GM12873 (cell line): ENCODE data around the gene MYO10.

Experiments used
- TF ChIP-seq, protein P1 (sequence below): IDR thresholded peaks from 2 replicates; pipeline ENCODE4 v1.5.1; 2012; ENCODE audit warnings: low read depth, mild to moderate bottlenecking, moderate library complexity, low read length, control low read depth; ENCODE audit not compliant: insufficient read depth; ENCODE audit errors: missing control alignments

Gene MYO10

DNA sequence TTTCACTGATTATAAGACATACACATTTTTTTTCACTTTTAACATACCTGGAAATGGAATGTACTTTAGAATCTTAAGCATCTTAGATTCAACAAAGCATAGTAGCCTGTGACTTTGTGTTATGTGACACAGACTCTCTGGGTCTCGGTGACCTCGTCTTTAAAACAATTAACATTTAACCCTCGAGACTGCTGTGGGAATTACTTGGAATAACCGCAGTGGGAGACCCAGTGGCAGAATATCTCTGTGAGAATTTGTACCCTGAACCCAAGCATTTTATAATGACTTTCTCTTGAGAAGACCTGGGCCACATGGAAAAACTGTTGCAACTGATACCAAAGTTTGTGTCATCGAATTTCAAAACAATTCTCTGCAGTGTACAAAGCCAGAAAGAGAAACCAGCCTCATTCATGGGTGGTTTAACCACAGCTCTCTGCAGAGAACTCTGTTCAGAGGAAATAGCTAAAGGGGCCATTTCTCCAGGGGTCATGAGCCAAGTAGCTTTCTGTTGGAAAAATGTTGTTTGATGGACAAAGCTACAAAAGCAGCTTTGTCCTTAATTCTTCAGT is 309.3 kb downstream of the MYO10 start:
- TF ChIP-seq, protein P1, sequence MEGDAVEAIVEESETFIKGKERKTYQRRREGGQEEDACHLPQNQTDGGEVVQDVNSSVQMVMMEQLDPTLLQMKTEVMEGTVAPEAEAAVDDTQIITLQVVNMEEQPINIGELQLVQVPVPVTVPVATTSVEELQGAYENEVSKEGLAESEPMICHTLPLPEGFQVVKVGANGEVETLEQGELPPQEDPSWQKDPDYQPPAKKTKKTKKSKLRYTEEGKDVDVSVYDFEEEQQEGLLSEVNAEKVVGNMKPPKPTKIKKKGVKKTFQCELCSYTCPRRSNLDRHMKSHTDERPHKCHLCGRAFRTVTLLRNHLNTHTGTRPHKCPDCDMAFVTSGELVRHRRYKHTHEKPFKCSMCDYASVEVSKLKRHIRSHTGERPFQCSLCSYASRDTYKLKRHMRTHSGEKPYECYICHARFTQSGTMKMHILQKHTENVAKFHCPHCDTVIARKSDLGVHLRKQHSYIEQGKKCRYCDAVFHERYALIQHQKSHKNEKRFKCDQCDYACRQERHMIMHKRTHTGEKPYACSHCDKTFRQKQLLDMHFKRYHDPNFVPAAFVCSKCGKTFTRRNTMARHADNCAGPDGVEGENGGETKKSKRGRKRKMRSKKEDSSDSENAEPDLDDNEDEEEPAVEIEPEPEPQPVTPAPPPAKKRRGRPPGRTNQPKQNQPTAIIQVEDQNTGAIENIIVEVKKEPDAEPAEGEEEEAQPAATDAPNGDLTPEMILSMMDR: no peak

DNA sequence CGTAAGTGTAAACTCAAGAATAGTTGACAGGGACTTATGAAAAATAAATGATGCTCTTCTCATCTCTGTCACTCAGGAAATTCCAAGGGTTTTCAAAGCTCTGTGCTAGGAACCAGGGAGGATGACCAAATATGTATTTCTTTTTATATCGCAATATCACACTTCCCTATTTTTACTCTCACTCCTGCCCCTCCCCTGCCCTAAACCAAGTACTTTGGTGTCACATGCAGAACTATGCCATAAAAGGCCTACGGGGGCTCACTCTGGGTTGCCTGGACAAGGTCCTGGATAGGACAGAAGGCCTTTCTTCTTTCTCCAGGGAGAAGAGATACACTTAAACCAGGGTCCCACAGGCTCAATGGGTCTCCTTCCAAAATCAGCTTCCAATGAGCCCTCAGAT is 311.0 kb downstream of the MYO10 start:
- TF ChIP-seq, protein P1: no peak

DNA sequence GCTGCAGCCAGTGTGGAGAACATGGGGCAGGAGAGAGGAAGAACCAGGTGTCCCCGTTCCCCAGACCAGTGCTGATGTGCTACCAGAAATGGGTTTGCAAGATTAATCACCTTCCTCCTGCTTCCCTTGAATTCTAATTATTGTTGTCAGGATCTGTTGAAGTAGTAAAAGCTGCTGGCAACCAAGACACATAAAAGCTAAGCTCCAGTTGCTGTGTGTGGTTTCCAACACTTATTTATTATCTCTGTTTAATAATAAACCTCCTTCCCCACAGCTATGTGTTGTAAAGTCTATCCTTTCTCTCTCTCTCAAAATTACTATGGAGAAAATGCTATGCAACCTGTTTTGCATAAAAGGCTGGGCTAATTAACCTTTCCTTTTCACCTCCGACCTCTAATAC is 317.0 kb downstream of the MYO10 start:
- TF ChIP-seq, protein P1: no peak

- TF ChIP-seq, protein P1: no peak
Observed at GRCh38 chr5:16618138-16618897, 317.8 kb downstream of the MYO10 start.

GRCh38 chr5:16617274-16617968 is 318.7 kb downstream of the MYO10 start:
- TF ChIP-seq, protein P1: no peak

DNA sequence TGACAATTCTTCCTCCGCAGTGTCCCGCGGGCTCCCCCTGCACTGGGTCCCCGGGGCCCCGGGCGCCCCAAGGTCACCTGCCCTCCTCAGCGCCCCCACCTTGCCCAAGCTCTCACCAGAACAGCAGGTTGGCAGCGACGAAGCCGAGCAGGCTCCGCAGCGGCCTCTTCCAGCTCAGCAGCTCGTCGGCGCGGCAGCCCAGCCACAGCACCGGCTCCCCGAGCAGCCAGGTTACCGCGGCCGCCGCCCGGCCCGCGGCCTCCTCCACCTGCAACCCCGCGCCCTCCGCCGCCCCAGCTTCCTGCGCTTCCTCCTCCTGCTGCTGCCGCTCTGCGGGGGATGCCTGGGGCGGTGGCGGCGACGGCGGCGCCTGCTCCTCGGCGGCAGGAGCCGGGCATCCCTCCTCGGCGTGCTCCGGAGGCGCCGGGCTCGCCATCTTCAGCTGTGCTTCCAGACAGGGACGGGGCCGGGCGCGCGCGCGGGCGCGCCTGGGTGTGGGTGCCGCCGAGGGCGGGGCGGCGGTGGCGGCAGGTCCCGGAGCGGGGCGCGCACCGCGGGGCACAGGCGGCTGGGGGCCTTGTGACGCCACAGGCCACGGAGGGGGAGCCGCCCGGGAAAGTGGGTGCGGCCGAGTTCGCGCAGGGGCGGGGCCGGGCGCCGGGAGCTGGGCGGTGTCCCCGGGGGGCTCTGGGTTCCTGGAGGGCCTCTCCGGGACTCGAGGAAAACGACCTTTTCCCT is 319.4 kb downstream of the MYO10 start, which contains the start of gene RETREG1:
RETREG1 (minus strand) TSS at position 462 of the 738 bp plus-strand sequence; CDS start at position 436, 26 bp downstream.
- TF ChIP-seq, protein P1: no peak
